ENCODE measurements around the gene ASCL3.
"Not testable (repeated sequence)": the region's sequence is repeated elsewhere in the genome, so short reads cannot be mapped to it uniquely, and the experiment has no call there.

ASCL3 gene, protein sequence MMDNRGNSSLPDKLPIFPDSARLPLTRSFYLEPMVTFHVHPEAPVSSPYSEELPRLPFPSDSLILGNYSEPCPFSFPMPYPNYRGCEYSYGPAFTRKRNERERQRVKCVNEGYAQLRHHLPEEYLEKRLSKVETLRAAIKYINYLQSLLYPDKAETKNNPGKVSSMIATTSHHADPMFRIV

DNA sequence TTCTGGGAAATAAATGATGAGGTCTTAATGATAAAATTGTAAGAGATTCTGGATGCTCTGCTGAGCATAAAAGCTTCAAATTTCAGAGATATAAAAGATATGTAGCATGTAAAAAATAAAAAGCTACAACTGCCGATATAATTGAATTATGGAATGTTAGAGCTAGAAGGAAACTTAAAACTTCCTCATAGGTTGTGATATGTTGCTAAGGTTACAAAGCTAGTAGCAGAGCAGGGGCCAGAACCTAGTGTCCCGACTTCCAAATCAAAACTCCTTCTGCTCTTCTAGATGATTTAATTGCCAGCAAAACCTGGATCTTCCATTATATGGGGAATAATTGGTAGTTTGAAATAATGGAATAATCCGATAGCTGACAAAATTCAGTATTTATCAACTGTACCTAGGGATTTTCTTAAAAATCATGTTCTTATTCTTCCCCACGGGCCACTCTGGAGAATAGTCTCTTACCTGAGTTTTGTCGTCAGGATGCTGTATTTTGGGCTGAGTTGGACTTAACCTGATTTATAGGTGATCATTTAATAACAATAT lies at the start of gene ASCL3:
TSS of gene ASCL3 (minus strand) at position 499 of the 549 bp plus-strand sequence. CDS start 4,855 bp downstream, outside the sequence.
- in situ Hi-C loops (cut with MboI; ENCODE audit: low sequenced_read_pairs) = no loop called here

DNA sequence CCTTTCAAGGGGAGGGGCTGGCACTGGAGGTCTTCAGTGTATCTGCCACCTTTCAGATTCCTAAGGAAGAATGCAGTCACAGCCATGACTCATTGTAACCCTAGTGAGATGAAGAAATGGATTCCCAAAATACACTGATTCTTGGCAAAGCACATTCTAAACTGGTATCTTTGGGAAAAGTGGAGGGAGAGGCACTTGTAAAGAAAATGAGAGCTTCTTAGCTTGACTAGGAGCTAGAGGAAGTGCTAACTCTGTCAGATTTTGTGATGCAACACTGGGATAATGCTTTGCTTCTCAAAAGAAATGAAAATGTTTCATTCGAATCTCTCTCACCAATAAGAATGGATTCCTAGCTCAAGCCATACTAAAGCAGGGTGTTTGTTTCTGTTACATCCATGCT lies 46.6 kb upstream of the ASCL3 start:
- in situ Hi-C loops (cut with MboI; ENCODE audit: low sequenced_read_pairs) = no loop called here

DNA sequence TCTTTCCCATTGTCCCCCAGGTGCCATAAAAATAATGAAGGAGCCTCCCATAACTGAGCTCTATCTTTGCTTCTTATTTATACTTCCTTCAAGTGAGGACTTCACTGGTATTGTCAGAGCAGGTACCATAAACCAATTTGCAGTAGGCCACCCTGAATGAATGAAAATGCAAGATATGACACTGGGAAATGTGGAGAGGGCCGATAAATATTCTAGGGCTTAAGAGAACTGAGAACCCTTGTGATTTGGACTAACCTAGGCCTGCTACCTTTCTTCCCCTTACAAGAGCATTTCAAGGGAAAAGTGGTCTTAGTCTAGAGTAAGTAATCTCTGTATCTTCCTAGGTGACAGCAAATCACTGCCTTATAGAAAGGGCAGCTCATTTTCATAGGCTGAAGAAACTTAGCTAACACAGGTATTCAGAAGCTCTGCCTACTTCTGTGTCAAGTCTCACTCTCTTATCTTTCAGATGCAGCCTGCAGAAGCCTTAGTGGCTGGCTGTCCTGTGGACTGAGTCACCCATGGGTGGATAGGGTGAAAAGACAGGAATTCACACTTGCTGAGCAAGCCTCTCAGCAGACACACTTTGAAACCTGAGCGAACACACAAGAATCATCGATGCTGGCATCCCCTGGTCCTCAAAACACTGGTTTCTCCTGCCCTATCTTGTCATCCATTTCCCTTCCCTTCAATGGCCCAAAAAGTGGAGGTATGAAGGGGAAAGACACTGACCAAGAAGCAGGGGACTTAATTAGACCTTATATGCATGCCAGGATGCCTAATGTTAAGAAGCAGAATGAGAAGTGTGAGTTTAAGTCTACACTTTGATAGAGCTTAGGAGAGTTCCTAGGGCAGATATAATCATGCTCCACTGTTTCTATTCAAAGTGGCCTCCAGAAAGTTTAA lies 45.8 kb upstream of the ASCL3 start:
- in situ Hi-C loops (cut with MboI; ENCODE audit: low sequenced_read_pairs) = no loop called here

DNA sequence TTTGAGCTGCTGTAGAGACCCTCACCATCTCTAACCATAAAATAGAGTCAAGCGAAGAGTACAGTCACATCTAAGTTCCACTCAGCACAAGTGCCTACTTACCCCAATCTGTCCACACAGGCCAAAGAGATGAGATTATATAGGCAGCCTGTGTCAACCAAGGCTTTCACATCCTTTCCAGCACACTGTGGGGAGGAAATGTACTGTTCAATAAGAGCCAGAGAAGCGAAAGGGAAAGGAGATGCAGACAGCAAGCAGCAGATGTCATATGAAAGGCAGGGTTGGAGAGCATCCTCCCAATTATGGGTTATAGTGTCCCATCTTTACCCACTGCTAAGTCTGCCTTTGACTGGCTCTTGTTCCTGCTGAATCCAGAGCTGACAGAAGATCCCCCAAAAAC lies 44.6 kb upstream of the ASCL3 start:
- in situ Hi-C loops (cut with MboI; ENCODE audit: low sequenced_read_pairs) = no loop called here

DNA sequence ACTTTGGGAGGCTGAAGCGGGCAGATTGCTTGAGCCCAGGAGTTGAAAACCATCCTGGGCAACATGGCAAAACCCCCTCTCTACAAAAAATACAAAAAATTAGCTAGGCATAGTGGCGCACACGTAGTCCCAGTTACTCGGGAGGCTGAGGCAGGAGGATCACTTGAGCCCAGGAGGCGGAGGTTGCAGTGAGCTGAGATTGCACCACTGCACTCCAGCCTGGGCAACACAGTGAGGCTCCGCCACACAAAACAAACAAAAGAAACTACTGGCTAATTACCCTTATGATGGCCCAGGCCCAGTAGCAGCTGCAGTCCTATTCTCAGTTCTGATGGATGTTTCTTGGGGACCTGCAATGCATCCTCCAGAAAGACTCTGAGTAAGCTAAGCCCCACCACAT lies 44.0 kb upstream of the ASCL3 start:
- in situ Hi-C loops (cut with MboI; ENCODE audit: low sequenced_read_pairs) = not testable (repeated sequence)

DNA sequence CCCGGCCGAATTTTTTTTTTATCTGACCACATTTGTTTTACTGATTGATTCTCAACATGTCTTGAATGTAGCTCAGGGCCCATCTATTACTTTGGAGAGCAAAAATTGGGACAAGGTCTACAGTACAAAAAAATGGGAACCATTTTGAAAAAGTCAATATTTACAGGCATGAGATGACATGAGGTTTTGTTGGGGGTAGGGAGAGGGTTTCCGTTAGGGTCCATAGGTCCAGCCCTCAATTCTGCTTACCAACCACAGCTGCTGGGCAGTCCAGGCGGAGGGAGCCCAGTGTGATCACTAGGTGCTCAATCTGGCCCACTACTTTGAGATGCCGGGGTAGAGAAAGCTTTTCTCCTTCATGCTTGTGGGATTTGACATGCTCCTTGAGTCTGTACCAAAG lies 42.6 kb upstream of the ASCL3 start:
- in situ Hi-C loops (cut with MboI; ENCODE audit: low sequenced_read_pairs) = no loop called here

DNA sequence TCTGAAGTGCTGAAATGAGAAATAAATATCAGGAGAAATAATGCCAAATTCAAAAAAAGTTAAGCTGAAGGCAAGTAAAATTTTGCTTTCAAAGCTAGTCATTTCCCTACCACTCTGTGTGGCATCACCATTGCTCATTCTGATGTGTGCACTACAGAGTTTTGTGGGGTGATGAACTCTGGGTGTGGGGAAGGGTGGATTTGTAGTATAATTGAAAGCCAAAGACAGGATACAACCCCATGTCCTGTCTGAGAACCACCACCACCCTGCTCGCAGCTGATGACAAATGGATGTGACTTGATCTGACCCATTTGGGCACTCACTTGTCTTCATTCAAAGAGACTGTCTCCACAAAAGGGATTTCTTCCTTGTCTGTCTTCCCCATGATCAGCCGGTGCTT lies 40.7 kb upstream of the ASCL3 start:
- in situ Hi-C loops (cut with MboI; ENCODE audit: low sequenced_read_pairs) = no loop called here

DNA sequence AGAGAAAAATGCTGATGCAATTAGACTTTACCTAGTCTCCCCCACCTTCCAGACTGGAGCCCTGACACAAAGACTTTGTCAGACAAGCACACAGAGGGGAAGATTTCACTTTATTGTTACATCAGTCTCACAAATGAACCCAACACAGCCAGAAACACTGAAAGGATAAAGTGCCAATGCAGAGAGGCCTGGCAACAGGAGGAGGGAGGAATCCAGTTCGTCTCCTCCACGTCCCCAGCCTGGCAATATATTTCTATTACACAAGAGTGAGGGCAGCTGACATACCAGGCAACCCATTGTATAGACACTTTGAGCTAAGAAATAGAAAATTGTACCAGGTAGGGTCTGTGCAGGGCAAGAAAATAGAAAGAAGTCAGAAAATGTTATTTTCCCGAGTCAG lies 37.7 kb upstream of the ASCL3 start:
- in situ Hi-C loops (cut with MboI; ENCODE audit: low sequenced_read_pairs) = no loop called here

DNA sequence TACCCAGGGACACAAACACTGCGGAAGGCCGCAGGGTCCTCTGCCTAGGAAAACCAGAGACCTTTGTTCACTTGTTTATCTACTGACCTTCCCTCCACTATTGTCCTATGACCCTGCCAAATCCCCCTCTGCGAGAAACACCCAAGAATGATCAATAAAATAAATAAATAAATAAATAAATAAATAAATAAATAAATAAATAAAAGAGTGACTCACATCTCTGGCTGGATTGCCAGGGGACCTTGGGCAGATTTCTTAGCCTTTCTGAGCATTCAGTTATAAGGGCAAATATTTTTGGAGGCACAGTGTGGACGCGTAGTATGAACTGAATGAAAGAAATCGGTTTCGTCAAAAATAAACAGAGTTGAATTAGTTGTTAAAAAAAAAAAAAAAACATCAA lies 36.5 kb upstream of the ASCL3 start:
- in situ Hi-C loops (cut with MboI; ENCODE audit: low sequenced_read_pairs) = not testable (repeated sequence)

DNA sequence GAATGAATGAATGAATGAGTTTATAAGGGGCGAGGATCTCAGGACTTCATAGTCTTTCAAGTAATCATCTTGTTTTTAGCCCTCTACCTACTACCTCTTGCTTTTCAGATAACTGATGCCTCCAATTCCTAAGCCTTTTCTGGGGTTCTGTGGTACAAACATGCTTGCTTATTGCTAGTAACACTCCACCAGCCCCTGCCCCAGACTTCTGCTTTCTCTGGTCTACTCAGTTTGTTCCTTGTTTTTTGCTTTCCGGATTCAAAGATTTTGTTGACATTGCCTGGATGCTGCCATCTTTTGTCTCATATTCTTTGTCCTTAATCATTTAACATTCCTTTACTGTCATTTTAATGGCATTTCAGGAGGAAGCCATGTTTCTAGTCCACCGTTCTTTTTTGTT lies 30.3 kb upstream of the ASCL3 start:
- in situ Hi-C loops (cut with MboI; ENCODE audit: low sequenced_read_pairs) = no loop called here

DNA sequence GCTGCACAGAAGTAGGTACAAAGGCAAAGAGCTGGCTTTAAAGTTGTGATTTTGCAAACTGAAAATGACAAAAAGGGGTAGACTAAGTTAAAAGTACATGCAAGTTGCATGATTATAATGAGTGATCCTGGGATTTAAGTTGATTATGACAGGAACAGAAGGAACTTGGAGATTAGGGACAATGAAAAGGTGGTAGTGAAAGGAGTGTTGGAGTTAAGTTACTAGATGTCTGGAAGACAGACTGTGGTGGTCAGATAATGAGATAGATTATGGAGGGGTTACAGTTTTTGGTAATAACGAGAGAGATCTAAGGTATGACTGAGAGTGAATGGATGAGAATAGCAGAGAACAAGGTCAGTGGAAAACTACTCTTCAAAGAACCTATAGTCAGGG lies 29.1 kb upstream of the ASCL3 start:
- in situ Hi-C loops (cut with MboI; ENCODE audit: low sequenced_read_pairs) = no loop called here

DNA sequence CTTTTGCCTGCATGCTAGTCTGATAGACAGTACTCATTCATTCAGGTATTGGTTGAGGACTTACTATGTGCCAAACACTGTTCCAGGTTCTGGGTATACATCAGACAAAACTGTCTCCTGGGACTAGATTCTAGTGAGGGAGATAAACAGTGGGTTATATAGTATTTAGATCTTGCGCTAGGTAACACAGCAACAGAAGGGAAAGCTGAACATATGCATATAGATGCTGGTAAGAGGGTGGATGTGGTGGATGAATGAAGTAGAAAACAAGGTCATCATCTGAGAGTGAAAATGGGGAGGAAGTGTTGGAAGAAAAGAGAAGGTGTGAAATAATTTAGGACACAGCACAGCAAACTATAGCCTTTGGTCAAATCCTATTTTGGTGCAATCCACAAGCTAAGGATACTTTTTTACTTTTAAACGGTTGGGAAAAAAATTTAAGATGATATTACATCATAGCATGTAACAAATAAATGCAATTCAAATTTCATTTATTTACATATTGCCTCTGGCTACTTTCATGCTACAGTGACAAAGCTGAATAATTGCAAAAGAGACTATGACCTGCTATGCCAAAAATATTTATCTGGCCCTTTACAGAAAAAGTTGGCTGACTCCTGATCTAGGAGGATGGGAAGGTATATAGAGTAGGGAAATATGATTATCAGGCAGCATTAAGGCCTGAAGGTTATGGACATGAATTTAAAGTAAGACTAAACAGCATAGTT lies 28.5 kb upstream of the ASCL3 start:
- in situ Hi-C loops (cut with MboI; ENCODE audit: low sequenced_read_pairs) = no loop called here

DNA sequence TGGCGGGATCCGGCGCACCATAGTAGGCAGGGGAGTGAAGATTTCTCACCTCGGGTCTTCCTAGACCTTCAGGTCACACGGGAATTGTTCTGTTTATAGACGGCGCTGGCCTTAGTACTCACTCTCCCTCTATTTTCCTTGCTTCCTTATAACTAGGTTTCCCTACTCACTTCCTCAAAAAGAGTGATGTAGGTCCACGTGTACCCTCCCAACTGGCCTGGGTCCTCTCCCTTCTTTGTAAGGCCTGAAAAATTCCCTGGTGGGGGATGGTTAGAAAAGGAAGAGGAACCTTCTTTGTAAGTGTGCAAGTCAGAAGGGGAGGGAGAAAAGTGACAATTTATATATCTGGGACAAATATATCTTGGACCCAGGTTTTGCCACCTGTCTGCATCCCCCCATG lies 24.4 kb upstream of the ASCL3 start:
- in situ Hi-C loops (cut with MboI; ENCODE audit: low sequenced_read_pairs) = no loop called here

DNA sequence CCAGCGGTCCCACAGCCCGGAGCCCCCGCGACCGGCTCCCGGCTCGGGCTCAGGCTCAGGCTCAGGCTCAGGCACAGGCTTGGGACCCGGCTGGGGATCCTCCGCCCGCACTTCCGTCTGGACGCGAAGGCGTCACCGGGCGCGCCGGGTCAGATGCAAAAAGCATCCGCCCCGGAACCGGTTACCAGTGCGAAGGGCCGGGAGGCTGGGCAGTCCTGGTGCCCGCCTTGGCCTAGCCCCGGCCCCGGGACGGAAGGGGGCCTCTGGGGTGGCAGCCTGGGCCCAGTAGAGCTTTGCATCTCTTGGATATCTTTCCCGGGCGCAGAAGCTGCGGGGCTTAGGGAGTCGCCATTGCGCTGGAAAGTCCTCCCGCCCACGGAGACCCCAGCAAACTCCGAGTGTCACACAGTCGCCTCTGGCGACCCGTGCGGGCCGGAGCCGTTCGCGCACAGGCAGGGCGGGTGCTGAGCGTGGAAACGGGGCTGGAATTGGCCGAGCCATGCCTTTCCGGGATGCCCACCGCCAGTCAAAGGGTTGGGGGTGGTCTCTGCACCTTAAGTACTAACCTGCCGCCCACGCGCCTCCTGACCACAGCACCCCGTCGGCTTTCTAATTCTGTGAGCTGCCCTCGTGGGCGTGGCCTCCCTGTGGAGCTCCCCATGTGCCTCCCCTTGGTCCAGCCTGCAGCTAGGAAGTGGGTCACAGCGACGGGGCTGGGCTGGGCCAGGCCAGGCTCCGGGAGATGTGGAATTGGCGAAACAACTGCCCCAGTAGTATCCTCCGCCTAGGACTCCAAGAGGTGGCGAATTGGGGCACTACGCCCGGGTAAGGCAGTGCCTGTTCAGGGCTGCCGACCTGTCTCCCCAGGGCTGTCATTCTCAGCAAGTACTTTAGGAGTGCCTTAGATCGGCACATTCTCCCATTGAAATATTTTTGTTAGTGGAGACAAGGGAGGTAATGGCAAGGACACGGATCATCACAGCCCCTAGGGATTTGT lies 21.8 kb upstream of the ASCL3 start, which contains the start of gene TMEM9B:
TSS of gene TMEM9B (minus strand) at position 119 of the 997 bp plus-strand sequence. CDS start 129 bp downstream, outside the sequence.
- in situ Hi-C loops (cut with MboI; ENCODE audit: low sequenced_read_pairs) = no loop called here

DNA sequence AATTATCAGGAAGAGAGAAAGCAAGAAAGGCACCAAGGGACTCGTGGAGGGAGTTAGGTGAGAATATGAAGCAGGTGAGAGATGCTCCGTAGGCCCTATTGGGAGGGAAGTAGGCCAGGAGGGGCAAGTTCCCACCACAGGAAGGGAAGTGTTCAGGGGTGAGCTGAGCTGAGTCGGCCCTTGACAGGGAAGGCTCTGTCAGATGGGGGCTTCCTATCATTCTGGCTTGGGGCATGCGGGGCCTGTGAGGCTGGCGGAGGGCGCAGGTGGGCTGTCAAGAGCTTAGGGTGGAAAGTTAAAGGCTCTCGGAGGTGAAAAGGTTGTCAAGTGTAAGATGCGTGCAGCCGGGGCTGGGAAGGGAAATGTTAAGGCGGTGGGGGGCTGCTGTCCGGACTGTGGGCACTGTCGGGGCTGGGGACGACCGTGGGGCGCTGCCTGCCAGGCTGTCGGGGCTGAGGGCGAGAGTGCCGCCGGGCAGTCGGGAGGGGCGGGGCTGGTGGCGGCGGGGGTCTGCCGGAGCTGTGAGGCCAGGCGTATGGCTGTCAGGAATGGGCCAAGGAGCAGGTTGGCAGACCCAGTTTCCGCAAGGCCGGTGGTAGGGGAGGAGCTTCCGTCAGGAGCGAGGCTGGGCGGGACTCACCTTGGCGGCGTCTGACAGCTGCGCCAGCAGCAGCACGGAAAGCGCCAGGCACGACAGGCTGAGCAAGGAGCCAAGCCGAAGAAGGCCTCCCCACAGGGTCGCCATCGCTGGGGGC lies 20.9 kb upstream of the ASCL3 start:
- in situ Hi-C loops (cut with MboI; ENCODE audit: low sequenced_read_pairs) = no loop called here

DNA sequence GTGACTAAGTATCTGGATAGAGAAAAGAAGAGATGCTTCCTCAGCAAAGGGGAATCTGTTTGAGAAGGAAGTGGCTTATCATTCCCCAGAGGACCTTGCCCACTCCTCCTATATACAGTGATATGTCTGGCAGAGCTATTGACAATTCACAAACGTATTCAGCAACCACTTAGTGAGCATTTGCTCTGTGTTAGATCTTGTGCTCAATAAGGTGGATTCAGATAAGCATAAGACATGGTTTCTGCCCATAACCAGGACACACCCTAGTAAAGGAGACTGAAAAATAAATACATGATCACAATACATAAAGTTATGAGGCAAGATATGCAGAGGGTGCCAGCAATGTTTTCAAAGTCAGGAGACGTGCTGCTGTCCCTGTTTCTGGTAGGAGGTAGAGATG lies 20.0 kb upstream of the ASCL3 start:
- in situ Hi-C loops (cut with MboI; ENCODE audit: low sequenced_read_pairs) = no loop called here

DNA sequence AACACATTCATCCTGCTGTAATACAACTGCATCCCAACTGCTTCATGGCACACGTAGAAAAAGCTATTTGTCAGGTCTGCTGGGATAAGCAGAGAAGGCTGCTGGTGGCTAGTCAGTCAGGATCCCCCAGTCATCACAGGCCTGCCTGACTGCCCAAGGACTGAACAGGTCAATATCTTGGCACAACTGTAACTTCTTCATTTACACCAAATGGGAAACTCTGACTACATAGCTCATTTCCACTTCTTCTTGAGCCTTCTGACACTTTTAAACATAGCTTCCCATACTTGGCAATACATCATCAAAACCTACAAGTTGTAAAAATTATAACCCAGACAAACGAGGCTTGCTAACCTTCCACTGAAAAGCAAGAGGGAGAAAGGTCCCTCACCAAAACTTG lies 18.6 kb upstream of the ASCL3 start:
- in situ Hi-C loops (cut with MboI; ENCODE audit: low sequenced_read_pairs) = no loop called here

DNA sequence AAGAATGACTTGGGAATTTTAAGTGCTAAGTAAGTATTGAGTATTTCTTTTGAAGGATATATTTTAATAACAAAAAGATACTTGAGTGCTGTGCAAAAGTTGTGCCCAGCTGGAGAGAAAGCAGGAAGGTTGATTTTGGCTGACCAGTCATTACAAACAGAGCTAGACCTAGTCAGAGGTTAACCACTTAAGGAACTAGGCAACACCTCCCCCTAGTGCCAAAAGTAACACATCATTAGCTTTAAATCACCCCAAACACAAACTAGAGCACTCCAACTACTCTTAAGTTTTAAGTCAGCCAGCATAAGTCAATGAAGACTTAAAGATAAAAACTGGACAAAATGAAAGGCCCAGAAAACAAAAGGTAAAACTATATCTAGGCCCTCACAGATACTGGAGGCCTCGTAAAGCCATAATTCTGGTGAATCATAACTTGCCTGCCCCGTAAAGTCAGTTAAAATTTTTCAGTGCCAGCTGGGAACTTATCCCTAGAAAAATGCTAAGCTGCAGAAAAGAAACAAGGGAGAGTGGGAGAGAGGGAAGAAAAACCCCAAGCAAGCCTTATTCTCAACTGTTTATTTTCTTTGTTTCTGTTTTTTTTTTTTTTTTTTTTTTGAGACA lies 16.8 kb upstream of the ASCL3 start:
- in situ Hi-C loops (cut with MboI; ENCODE audit: low sequenced_read_pairs) = no loop called here

DNA sequence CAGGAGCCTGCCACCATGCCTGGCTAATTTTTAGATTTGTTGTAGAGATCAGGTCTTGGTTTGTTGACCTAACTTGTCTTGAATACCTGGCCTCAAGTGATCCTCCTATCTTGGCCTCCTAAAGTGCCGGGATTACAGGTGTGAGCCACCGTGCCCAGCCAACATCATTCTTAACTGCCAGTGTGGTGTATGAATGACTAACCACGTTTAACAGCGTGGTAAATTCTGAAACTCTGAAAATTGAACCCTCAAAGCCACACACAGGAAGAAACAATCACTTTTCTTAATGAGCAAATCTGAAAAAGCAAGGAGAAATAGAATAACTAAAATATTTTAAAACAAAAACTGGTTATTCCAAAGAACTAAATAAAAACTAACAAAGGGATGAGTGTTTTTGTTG lies 14.0 kb upstream of the ASCL3 start:
- in situ Hi-C loops (cut with MboI; ENCODE audit: low sequenced_read_pairs) = no loop called here
